Neuron (in vitro differentiated cells): ENCODE data around the gene IL11.

ENCODE experiments used
- H2AFZ ChIP-seq: one replicate; pipeline ENCODE4 v1.6.1; 2013; ENCODE audit warnings: low read depth, mild to moderate bottlenecking, inconsistent platforms, low read length, moderate library complexity
- H3K27me3 ChIP-seq: one replicate; pipeline ENCODE4 v1.6.1; 2013; ENCODE audit warnings: low read length; ENCODE audit not compliant: insufficient read depth
- H3K36me3 ChIP-seq: one replicate; pipeline ENCODE4 v1.6.1; 2013; ENCODE audit warnings: low read length; ENCODE audit not compliant: insufficient read depth
- H3K4me1 ChIP-seq: one replicate; pipeline ENCODE4 v1.6.1; 2013; ENCODE audit warnings: low read length; ENCODE audit not compliant: insufficient read depth
- H3K4me3 ChIP-seq: 2 replicates; pipeline ENCODE4 v1.5.1; 2013; ENCODE audit warnings: mild to moderate bottlenecking, low read length, moderate library complexity
- H3K9me3 ChIP-seq: one replicate; pipeline ENCODE4 v1.6.1; 2013; ENCODE audit warnings: low read length

The IL11 gene

DNA sequence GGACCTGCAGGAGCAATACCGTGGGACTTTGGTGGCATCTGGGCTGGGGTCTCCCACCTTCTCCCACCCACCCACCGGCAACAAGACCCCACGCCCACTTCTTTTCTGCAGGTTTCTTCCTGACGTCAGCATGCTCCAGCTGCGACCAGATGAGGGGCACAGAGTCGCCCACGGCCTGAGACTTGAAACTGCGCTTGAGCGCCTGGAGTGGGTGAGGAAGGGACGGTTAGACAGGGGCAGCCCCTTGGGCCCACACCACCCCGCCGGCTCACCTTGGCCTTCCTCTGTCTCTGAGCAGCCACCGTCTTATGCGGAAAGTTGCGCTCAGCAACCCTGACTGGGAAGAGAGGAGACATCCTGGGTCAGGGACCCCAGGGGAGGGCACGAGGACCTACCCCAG lies 9.4 kb downstream of the IL11 start:
- Histone ChIP-seq H3K27me3 (peaks cover 16% of the 10 kb centered on the region), H3K4me1 (no peaks in the 10 kb centered on the region), H2AFZ (no peak overlapping the region), H3K4me3 (no peak overlapping the region), H3K36me3 (no peaks in the 10 kb centered on the region), H3K9me3 (peaks cover 2% of the 10 kb centered on the region)

DNA sequence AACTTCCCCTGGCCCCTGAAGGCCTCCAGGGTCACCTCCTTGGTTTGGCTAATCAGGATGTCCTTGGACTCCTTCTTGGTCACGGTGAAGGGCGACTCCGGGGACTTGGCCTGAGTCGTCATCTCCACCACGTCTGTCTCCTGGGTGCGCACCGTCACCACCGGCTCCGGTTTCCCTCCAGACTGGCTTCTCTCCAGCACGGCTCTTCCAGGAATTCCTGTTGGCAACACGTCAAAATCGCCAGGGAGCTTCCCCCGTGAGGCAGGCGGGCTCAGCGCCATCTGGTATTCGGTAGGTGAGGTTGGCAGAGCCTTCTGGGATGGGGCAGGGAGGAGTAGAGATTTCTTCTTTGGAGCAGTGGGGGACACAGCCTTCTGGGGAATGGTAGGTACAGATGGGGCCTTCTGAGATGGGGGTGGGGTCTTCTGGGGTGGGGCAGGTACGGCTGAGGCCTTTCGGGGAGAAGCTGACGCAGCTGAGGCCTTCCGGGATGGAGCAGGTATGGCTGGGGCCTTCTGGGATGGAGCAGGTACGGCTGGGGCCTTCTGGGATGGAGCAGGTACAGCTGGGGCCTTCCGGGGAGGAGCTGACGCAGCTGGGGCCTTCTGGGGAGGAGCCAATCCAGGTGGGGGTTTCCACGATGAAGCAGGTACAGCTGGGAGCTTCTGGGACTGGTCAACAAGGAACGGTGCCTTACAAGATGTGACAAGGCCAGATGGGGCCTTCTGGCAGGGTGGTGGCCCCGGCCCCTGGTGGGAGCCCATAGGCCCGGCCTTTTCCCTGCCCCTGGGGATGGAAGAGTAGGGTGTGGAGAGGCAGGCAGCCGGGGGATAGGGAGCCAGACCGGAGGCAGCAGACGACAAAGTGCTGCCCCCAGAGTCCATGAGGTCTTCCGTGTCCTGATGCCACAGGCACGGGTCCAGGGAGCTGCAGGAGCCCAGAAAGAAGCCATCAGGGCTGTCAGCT lies 11.0 kb downstream of the IL11 start:
- H3K27me3 ChIP-seq, result peaks cover 28% of the 10 kb centered on the region
- no peaks in the 10 kb centered on the region for H3K36me3 ChIP-seq
- H3K4me3 ChIP-seq, result no peak overlapping the region
- no peaks in the 10 kb centered on the region for H3K4me1 ChIP-seq
- H2AFZ ChIP-seq, result no peak overlapping the region
- peaks cover 2% of the 10 kb centered on the region for H3K9me3 ChIP-seq

DNA sequence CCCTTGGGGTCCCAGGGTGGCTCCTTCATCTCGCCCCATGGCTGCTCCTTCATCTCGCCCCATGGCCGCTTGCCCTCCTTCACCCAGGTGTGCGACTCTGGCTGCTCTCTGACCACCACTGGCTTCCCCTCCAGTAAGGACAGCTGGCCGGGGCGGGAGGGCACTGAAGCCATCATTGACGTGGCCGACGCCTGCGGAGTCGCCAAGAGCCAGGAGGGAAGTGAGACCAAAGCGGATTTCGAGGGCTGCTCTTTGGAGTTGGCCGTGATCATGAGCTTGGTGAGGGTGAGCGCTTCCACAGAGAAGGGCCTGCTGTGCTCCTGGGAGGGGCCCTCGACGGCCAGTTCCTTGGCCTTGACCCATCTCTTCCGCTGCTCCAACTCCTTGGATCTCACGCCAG lies 11.8 kb downstream of the IL11 start:
- Histone ChIP-seq H3K36me3 (no peaks in the 10 kb centered on the region), H2AFZ (no peak overlapping the region), H3K4me1 (peaks cover 3% of the 10 kb centered on the region), H3K4me3 (no peak overlapping the region), H3K9me3 (peaks cover 2% of the 10 kb centered on the region), H3K27me3 (peaks cover 35% of the 10 kb centered on the region)

DNA sequence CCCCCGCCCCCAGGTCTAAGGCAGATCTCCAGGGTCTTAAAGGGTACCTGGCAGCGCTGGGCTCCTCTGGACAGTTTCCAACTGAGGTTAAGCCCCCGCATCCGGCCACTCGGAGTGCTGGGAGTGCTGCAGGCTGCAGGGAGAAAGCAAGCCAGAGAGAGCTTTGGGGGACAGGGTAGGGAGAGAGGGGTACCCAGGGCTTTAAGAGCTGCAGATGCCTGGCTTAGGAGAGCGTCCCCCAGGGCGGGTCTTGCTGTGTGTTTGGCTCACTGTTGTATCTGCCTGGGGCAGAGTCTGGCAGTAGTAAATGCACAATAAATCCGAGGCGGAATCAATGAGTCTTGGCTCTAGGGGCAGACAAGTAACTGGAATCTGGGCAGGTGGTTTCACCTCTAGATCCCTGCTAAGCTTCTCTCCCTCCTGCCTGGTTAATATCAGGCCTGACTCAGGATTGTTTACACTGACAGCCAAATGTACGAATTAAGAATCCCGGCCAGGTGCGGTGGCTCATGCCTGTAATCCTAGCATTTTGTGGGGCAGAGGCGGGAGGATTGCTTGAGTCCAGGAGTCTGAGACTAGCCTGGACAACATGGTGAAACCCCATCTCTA lies 14.9 kb downstream of the IL11 start:
- Histone ChIP-seq H3K27me3 (peaks cover 56% of the 10 kb centered on the region), H2AFZ (no peak overlapping the region), H3K4me1 (peaks cover 7% of the 10 kb centered on the region), H3K36me3 (no peaks in the 10 kb centered on the region), H3K9me3 (peaks cover 5% of the 10 kb centered on the region), H3K4me3 (no peak overlapping the region)

DNA sequence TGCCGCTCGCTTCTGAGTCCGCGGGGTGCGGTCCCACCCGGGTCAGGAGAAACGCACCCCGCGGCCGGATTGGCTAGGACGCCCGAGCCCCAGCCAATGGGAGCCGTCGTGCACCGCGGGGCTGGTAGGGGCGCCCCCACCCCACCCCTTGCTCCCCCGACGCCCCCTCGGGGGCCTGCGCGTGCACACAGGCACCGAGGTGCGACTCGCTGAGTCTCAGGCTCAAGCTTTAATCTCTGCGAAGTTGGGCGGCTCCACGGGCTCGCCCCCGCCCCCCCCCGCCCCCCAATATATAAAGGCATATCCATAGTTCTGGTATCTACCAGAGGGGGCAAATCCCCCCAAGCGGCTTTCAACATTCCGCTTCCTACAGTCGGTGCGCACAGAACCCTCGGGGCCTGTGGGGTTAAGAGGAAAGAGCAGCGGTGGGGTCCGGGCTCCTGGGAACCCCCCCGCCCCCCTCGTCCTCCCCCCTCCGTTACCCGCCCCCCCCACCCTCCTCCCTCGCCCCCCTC lies 15.5 kb downstream of the IL11 start, which contains the start of gene COX6B2:
COX6B2 (minus strand) TSS at position 22 of the 515 bp plus-strand sequence. CDS start 198 bp downstream, outside the sequence.
- peaks cover 56% of the 10 kb centered on the region for H3K27me3 ChIP-seq
- peaks cover 7% of the 10 kb centered on the region for H3K4me1 ChIP-seq
- peaks cover 5% of the 10 kb centered on the region for H3K9me3 ChIP-seq
- no peak within 1 kb of the TSS for H2AFZ ChIP-seq
- peak within 1 kb of the TSS; percentile 36 for H3K4me3 ChIP-seq
- H3K36me3 ChIP-seq, result no peaks in the 10 kb centered on the region

DNA sequence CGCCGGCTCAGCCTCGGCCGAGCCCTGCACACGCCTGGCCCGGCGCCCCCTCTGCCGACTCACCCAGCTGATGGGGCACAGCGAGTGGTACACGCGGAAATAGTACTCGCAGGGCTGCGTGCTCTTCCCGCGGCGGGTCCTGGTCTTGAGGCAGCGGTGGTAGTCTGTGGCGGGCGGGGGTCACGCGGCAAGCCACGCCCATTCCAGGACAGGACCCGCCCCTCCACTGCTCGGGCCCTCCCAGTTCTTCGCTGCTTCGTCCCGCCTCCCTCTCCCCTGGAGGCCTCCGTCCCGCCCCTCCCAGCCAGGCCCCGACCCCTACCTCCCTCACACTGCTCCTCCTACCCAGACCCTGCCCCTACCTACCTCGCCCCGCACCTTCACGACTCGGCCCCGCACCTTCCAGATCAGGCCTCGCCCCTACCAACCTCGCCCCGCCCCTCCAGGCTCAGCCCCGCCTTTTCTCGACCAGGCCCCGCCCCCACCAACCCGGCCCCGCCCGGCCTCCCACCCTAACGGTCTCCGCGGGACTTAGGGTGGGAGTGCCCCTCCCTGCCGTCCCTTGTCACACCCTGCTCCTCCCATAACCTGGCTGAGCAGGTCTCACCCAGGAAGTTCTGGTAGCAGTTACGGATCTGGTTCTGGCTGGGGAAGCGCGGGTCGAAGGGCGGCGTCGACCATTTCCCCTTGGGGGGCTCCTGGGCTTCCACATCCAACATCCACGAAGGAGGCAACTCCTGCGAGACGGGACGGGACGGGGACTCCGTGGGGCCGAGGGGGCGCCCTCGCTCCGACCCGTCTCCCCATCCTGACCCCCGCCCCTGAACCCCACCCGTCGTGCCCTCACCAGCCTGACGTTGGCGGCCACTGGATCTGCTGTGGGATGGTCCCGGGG lies 16.2 kb downstream of the IL11 start:
- H3K36me3 ChIP-seq, result no peaks in the 10 kb centered on the region
- peaks cover 56% of the 10 kb centered on the region for H3K27me3 ChIP-seq
- no peak overlapping the region for H2AFZ ChIP-seq
- H3K9me3 ChIP-seq, result peaks cover 5% of the 10 kb centered on the region
- H3K4me1 ChIP-seq, result peaks cover 7% of the 10 kb centered on the region
- peak overlapping the region; percentile 36 for H3K4me3 ChIP-seq

DNA sequence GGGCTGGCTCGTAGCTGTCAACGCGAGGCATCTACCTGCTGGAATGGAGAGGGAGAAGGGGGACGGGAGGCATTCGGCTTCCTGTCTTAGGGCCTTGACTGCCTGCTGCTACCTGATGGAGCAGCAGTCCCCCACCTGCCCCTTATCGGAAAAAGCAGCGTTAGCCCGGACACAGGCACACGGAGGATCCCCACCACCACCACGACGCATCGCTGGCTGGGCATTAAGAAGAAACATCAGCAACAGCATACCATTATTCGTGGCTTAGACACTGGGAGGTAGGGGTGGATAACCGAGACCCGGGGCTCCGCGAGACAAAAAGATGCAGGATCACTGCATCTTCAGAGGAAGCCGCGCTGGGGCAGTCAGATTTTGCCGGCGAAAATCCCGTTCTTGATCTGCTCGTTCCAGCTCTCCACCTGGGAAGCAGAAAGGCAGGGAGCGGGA lies 16.9 kb downstream of the IL11 start:
- peaks cover 56% of the 10 kb centered on the region for H3K27me3 ChIP-seq
- H3K4me1 ChIP-seq, result peaks cover 10% of the 10 kb centered on the region
- no peak overlapping the region for H2AFZ ChIP-seq
- H3K9me3 ChIP-seq, result peaks cover 5% of the 10 kb centered on the region
- H3K36me3 ChIP-seq, result no peaks in the 10 kb centered on the region
- peak overlapping the region; percentile 36 for H3K4me3 ChIP-seq

DNA sequence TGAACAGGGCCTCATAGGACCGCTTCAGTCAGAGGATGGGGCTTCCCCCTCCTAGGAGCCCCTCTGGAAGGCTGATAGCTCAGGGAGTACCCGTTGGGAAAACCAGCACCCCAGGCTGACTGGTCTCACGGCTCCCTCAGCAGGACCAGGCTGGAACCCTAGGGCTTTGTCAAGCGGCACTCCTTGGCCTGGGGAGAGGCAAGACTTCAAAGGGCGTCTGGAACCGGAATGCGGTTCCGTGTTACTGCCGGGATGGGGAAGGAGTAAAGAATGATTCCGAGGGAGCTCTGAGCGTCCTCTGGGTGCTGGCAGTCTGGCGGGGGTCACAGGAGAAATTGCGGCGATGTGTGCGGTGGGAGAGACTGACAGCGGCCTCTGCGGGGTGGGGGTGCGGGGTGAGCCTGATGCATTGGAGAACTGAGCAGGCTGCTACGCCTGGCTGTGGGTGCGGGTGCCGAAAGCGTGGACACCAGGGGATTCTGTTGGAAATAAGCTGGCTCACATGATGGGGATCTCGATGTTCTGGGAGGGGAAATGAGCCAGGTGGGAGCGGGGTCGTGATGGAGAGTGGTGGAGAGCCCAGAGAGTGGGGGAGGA lies 17.6 kb downstream of the IL11 start:
- Histone ChIP-seq H3K4me3 (no peak overlapping the region), H3K27me3 (peaks cover 56% of the 10 kb centered on the region)

DNA sequence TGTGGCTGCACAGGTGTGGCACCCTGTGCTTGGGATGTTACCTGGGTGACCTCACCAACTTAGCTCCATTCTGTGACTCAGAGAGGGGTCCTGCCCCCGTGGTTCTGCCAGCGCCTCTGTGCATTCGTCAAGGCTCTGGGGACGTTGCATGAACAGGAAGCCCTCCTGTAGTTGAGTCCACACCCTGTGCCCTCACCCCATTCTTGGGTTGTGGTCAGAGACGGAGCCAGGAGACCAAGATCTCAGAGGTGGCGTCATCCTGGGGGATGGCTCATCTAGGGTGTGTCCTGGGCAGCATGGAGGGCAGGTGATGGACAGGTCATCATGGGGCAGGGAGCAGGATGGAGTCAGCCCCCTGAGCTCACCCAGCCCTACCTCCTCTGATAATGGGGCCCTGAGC lies 18.2 kb downstream of the IL11 start:
- H3K4me3 ChIP-seq, result no peak overlapping the region
- H2AFZ ChIP-seq, result no peak overlapping the region
- peaks cover 14% of the 10 kb centered on the region for H3K4me1 ChIP-seq
- peaks cover 51% of the 10 kb centered on the region for H3K27me3 ChIP-seq
- H3K36me3 ChIP-seq, result peaks cover 3% of the 10 kb centered on the region
- H3K9me3 ChIP-seq, result peaks cover 4% of the 10 kb centered on the region

More for the DNA sequence above, 17.6 kb downstream of the IL11 start:
- Histone ChIP-seq H3K9me3 (peaks cover 5% of the 10 kb centered on the region), H2AFZ (no peak overlapping the region), H3K4me1 (peaks cover 14% of the 10 kb centered on the region), H3K36me3 (no peaks in the 10 kb centered on the region)

DNA sequence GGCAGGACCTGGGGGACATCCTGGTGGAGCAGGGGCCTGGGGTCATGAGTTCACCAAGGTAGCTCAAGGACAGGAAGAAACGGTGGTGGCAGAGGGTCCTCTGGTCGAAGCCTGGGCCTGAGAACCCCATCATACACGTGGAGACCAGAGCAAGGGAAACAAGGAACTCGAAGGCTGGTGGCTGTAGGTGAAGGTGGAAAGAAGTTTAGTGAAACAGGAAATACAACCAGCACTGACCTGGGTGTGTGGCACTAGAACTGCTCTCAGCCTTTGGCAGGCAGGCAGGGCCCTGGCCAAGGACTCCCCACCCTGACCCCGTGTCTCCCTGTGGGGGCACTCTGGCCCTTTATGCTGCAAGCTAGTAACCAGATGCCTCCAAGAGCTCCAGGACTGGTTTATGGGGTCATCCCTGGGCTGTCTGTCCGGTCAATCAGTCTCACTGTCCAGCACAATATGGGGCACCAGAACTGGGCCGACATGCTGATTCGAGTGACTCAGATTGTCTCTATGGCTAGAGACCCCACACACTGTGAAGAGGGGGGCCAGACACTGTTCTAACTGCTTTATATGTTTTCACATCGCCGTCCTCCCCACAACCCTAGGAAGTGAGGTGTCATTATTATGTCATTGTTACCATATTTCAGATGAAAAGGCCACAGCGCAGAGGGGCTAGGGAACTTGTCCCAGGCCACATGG lies 19.5 kb downstream of the IL11 start:
- Histone ChIP-seq H3K4me3 (no peak overlapping the region), H3K36me3 (peaks cover 8% of the 10 kb centered on the region), H2AFZ (no peak overlapping the region), H3K4me1 (peaks cover 14% of the 10 kb centered on the region), H3K27me3 (peaks cover 39% of the 10 kb centered on the region), H3K9me3 (peaks cover 3% of the 10 kb centered on the region)

DNA sequence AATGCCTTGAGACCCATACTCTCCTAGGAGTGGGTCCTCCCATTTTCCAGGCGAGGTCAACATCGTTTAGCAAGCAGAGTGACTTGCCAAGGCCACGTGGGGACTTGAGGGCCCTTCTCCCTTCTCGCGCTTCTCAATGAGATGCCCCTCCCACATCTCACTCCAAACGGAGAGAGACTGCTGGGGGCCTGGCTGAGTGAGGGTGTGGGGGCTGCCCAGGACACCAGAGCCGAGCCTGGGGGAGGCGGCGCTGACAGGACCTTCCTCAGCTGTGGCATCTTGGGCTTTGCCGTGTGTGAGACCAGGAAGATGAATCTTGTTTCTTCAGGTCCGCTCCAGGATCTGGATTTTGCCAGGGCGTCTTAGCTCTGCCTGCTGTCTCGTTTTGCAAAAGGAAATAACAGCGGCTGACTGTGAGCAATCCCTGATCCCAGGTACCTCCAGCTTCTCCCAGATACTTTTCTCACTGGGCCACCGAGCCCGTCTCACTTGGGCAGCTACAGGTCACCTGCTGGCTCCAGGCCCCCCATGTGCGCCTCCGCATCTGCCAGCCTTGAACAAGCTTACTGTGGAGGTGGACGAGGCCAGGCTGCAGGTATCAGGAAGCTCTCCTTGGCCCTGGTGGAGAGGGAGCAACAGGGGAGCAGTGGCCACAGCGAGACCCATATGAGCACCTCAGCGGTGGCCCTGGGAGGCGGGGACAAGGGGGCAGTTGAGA lies 21.8 kb downstream of the IL11 start:
- H3K27me3 ChIP-seq, result peaks cover 21% of the 10 kb centered on the region
- peaks cover 24% of the 10 kb centered on the region for H3K36me3 ChIP-seq
- peaks cover 10% of the 10 kb centered on the region for H3K4me1 ChIP-seq
- H3K4me3 ChIP-seq, result no peak overlapping the region
- no peak overlapping the region for H2AFZ ChIP-seq
- peaks cover 3% of the 10 kb centered on the region for H3K9me3 ChIP-seq
